Vagina (tissue), 2 donors: ENCODE data around the gene ZNF398.

Source experiments
- POLR2A ChIP-seq, 2 donors: fragments of 450-650 bp; IDR thresholded peaks; one replicate each; pipeline ENCODE4 v1.6.1; 2017; ENCODE audit warnings: antibody characterized with exemption in 2 of 2, mild to moderate bottlenecking in 2 of 2, moderate library complexity in 2 of 2
- TF ChIP-seq, protein P1 (sequence below), 3 experiments: fragments of 450-650 bp in 2 of 3; fragments of 200-600 bp in 1 of 3; sonication (generic) in 1 of 3; IDR thresholded peaks; one replicate each; pipeline ENCODE4 v1.5.1; 2017 to 2019; ENCODE audit warnings: antibody characterized with exemption in 3 of 3, mild to moderate bottlenecking in 2 of 3, moderate library complexity in 2 of 3

DNA sequence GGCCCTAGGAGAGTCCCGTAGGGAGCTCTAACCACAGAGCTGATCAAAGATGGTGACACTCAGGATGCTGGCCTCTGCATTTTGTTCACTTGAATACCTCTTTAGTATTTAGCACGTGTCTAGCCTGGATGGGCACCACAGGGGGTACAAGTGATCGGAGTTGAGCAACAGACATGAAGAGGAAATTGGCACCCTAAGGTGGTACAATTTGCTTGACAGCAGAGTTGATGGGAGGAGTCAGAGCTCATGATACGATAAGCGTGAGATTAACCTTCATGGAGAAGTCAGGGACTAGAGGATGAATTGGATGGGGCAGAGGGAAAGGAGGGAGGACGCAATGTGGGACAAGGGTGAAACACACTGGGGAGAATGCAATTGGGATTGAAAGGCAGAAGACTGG is 82.3 kb downstream of the ZNF398 start:
- TF ChIP-seq, protein P1, sequence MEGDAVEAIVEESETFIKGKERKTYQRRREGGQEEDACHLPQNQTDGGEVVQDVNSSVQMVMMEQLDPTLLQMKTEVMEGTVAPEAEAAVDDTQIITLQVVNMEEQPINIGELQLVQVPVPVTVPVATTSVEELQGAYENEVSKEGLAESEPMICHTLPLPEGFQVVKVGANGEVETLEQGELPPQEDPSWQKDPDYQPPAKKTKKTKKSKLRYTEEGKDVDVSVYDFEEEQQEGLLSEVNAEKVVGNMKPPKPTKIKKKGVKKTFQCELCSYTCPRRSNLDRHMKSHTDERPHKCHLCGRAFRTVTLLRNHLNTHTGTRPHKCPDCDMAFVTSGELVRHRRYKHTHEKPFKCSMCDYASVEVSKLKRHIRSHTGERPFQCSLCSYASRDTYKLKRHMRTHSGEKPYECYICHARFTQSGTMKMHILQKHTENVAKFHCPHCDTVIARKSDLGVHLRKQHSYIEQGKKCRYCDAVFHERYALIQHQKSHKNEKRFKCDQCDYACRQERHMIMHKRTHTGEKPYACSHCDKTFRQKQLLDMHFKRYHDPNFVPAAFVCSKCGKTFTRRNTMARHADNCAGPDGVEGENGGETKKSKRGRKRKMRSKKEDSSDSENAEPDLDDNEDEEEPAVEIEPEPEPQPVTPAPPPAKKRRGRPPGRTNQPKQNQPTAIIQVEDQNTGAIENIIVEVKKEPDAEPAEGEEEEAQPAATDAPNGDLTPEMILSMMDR (IDR thresholded peaks at IDR 0.05) = no peak
- no peak for TF ChIP-seq POLR2A (IDR thresholded peaks at IDR 0.05)
